Measurements from ENCODE around the gene CAPN5. TPM values are rescaled to one million over a fixed set of nuclear protein-coding genes. Genes with fewer than 3 reads are reported as not detected.

The CAPN5 gene
- polyA plus RNA-seq, 1 experiment = 18.4 TPM

DNA sequence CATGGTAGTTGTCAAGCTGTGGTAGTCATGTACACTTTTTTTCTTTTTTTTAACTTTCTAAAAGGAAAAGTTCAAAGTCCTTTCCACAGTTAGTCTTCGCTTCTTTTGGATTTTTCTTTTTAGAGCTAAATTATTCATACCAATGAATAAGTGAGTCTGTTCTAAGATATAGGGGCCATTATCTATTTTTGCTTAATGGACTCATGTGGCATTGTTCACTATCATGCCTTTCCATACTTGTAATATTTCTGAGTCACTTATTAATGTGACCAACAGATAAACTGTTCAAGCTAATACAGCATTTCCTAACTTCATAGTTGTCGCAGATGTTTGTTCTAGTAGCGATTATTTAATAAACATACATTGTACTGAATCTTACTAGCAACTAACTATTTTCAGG is 40.5 kb upstream of the CAPN5 start:
- TF ChIP-seq, protein P1, sequence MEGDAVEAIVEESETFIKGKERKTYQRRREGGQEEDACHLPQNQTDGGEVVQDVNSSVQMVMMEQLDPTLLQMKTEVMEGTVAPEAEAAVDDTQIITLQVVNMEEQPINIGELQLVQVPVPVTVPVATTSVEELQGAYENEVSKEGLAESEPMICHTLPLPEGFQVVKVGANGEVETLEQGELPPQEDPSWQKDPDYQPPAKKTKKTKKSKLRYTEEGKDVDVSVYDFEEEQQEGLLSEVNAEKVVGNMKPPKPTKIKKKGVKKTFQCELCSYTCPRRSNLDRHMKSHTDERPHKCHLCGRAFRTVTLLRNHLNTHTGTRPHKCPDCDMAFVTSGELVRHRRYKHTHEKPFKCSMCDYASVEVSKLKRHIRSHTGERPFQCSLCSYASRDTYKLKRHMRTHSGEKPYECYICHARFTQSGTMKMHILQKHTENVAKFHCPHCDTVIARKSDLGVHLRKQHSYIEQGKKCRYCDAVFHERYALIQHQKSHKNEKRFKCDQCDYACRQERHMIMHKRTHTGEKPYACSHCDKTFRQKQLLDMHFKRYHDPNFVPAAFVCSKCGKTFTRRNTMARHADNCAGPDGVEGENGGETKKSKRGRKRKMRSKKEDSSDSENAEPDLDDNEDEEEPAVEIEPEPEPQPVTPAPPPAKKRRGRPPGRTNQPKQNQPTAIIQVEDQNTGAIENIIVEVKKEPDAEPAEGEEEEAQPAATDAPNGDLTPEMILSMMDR (IDR thresholded peaks at IDR 0.05; ENCODE audit: insufficient read depth, low read depth, low read length) = no peak
- ChIA-PET POLR2A (no interaction called here), CTCF (interaction anchor here (2.7 to 4.7 kb wide), 2 partner anchors 14 to 107 kb away, joined by 14 to 20 read pairs; no protein-coding TSS in a partner anchor)
- no peak for DNase-seq (ENCODE audit: low read depth)
- Histone ChIP-seq H3K27me3 (ENCODE audit: control insufficient read depth, insufficient read depth, low read length) (peaks cover 2% of the 10 kb centered on the region; the same call in 1 of the 2 replicates), H3K4me3 (ENCODE audit: low read depth, low read length) (no peak overlapping the region), H3K36me3 (ENCODE audit: control insufficient read depth, insufficient read depth, low read length) (no peaks in the 10 kb centered on the region)

DNA sequence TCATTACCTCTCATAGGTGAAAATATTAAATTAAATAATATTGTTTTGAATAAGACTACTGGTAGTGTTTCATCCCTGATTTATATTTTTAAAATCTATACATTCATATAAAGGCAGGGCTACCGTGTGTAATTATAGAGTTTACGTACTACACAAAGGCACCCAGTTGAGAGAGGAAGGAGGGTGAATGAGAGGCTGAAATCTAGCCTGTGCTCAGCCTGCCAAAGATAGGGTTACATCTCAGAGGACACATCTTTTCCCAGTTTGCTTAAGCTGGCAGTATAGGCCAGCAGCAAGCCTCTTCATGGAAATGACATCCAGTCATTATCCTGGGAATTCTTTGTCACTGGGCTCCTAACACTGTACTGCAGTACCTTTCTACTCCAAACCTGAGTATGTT is 40.0 kb upstream of the CAPN5 start:
- H3K36me3 ChIP-seq (ENCODE audit: control insufficient read depth, insufficient read depth, low read length) = no peaks in the 10 kb centered on the region
- no peak overlapping the region for H3K4me3 ChIP-seq (ENCODE audit: low read depth, low read length)
- POLR2A ChIA-PET = no interaction called here
- TF ChIP-seq, protein P1 (IDR thresholded peaks at IDR 0.05; ENCODE audit: insufficient read depth, low read depth, low read length) = no peak
- CTCF ChIA-PET = interaction anchor here (1.2 to 4.7 kb wide), 4 partner anchors 14 to 108 kb away, joined by 4 to 20 read pairs (median 9); partner anchors contain the start of gene MYO7A
- peaks cover 2% of the 10 kb centered on the region; the same call in 1 of the 2 replicates for H3K27me3 ChIP-seq (ENCODE audit: control insufficient read depth, insufficient read depth, low read length)
- DNase-seq (ENCODE audit: low read depth) = no peak

DNA sequence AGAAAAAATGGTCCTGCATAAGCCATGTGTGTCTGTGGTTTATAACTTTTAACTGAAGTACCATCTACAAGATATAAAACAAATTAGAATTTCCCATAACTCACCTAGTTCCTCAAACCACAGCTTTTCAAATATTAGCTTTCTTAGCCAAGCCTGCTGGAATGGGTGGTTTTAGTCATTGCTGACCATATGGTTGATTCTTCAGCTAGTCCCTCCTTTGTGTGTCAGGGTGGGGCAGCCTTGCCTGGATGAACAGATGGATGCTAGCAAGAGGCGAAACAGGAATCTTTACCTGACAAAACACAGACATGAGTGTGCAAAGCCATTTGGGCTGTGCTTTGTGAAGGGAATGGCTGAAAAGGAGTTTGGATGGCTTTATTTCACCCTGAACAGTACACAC is 39.5 kb upstream of the CAPN5 start:
- TF ChIP-seq, protein P1 (IDR thresholded peaks at IDR 0.05; ENCODE audit: insufficient read depth, low read depth, low read length) = no peak
- Histone ChIP-seq H3K27me3 (ENCODE audit: control insufficient read depth, insufficient read depth, low read length) (peaks cover 2% of the 10 kb centered on the region; the same call in 1 of the 2 replicates), H3K4me3 (ENCODE audit: low read depth, low read length) (no peak overlapping the region), H3K36me3 (ENCODE audit: control insufficient read depth, insufficient read depth, low read length) (no peaks in the 10 kb centered on the region)
- peak; percentile 46 for DNase-seq (ENCODE audit: low read depth)
- POLR2A ChIA-PET = no interaction called here
- CTCF ChIA-PET = interaction anchor here (1.2 to 4.7 kb wide), 4 partner anchors 13 to 108 kb away, joined by 4 to 20 read pairs (median 9); partner anchors contain the start of gene MYO7A

DNA sequence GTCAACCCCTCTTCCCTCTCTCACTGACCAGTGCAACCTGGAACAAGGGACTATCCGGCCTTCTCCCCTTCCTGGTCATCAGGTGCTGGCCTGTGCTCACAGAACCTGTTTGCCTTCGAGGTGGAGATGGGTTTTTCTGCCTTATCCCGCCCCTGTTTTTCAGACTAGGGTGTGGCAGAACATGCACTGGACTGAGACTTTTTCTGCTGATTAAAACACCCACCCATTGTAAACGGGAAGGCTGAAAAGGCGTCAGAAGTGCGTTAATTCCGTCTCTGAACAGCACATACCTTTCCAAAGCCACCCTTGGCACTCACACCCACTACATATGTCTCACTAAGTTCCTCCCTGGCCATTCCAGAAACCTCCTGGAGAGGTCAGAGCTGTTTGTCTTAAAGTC is 36.9 kb upstream of the CAPN5 start:
- TF ChIP-seq, protein P1 (IDR thresholded peaks at IDR 0.05; ENCODE audit: insufficient read depth, low read depth, low read length) = no peak
- H3K36me3 ChIP-seq (ENCODE audit: control insufficient read depth, insufficient read depth, low read length) = no peaks in the 10 kb centered on the region
- CTCF ChIA-PET = interaction anchor here (0.9 to 4.7 kb wide), 3 partner anchors 13 to 111 kb away, joined by 3 to 20 read pairs (median 3); no protein-coding TSS in a partner anchor
- POLR2A ChIA-PET = no interaction called here
- no peak for DNase-seq (ENCODE audit: low read depth)
- H3K4me3 ChIP-seq (ENCODE audit: low read depth, low read length) = no peak overlapping the region
- peaks cover 4% of the 10 kb centered on the region; the same call in 1 of the 2 replicates for H3K27me3 ChIP-seq (ENCODE audit: control insufficient read depth, insufficient read depth, low read length)

DNA sequence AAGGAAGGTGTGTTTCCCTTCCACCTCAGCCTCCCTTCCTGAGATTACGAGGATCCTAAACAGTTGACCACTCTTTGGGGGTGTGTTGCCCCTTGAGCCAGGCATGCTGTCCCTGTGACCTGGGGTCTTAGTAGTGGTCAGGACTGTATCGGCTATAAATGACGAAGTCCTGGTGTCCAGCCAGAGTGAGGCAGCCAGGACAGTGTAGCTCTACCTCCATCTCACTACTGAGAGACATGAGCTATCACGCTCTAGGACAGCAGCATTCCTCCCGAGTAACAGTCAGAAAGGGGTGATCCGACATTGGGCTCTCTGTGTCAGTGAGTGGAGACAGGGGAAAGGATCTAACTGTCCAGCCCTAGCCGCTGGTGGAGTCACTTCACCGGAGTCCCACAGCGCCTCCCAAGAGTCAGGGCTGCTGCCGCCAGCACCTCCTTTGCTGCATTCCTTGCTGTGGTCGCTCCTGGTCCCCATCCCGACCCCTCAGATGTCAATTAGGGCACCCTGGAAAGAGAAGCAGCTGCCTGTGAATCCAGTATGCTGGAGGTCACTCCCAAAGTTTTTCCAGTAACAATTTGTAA is 35.8 kb upstream of the CAPN5 start:
- TF ChIP-seq, protein P1 (IDR thresholded peaks at IDR 0.05; ENCODE audit: insufficient read depth, low read depth, low read length) = no peak
- no peaks in the 10 kb centered on the region for H3K36me3 ChIP-seq (ENCODE audit: control insufficient read depth, insufficient read depth, low read length)
- no peak overlapping the region for H3K4me3 ChIP-seq (ENCODE audit: low read depth, low read length)
- DNase-seq (ENCODE audit: low read depth) = no peak
- ChIA-PET CTCF (interaction anchor here (1.0 to 4.7 kb wide), 5 partner anchors 9 to 112 kb away, joined by 3 to 20 read pairs (median 6); no protein-coding TSS in a partner anchor), POLR2A (no interaction called here)
- H3K27me3 ChIP-seq (ENCODE audit: control insufficient read depth, insufficient read depth, low read length) = peaks cover 6% of the 10 kb centered on the region; the same call in 1 of the 2 replicates
